Loucy (cell line): ENCODE results near the gene PKHD1.

Source experiments
- H2AFZ ChIP-seq: fragments of 200-600 bp; sonication (generic); 2 replicates; pipeline ENCODE4 v1.6.0; 2016; ENCODE audit warnings: antibody characterized with exemption, mild to moderate bottlenecking, low read length, moderate library complexity
- H3F3A ChIP-seq: fragments of 200-600 bp; 2 replicates; pipeline ENCODE4 v1.6.0; 2016; ENCODE audit warnings: antibody characterized with exemption, low read depth, mild to moderate bottlenecking
- H3K27me3 ChIP-seq: fragments of 200-600 bp; sonication (generic); 2 replicates; pipeline ENCODE4 v1.6.1; 2014; ENCODE audit warnings: low read length, mild to moderate bottlenecking; ENCODE audit not compliant: insufficient read depth, poor library complexity, severe bottlenecking
- H3K36me3 ChIP-seq: fragments of 200-600 bp; sonication (generic); 2 replicates; pipeline ENCODE4 v1.6.1; 2016; ENCODE audit warnings: low read length; ENCODE audit not compliant: insufficient read depth
- H3K4me1 ChIP-seq: fragments of 200-600 bp; sonication (generic); 2 replicates; pipeline ENCODE4 v1.5.1; 2014; ENCODE audit warnings: low read length, mild to moderate bottlenecking; ENCODE audit not compliant: insufficient read depth, poor library complexity, severe bottlenecking
- H3K4me2 ChIP-seq: fragments of 200-600 bp; sonication (generic); 2 replicates; pipeline ENCODE4 v1.6.0; 2014; ENCODE audit warnings: antibody characterized with exemption, low read length, low read depth, mild to moderate bottlenecking; ENCODE audit not compliant: poor library complexity, severe bottlenecking
- H3K4me3 ChIP-seq: fragments of 200-600 bp; sonication (generic); 2 replicates; pipeline ENCODE4 v1.5.1; 2014; ENCODE audit warnings: low read length, mild to moderate bottlenecking, mixed read lengths; ENCODE audit not compliant: poor library complexity, severe bottlenecking
- H3K79me2 ChIP-seq: fragments of 200-600 bp; sonication (generic); 2 replicates; pipeline ENCODE4 v1.6.1; 2014; ENCODE audit warnings: low read length; ENCODE audit not compliant: insufficient read depth
- H3K9ac ChIP-seq: fragments of 200-600 bp; sonication (generic); 2 replicates; pipeline ENCODE4 v1.6.0; 2014; ENCODE audit warnings: mild to moderate bottlenecking, low read depth, low read length, moderate library complexity; ENCODE audit not compliant: poor library complexity, severe bottlenecking
- H3K9me2 ChIP-seq: fragments of 200-600 bp; sonication (generic); replicated peaks from 2 replicates; pipeline ENCODE4 v1.6.1; 2016; ENCODE audit warnings: low read depth, low read length, mixed read lengths
- H3K9me3 ChIP-seq: fragments of 200-600 bp; sonication (generic); 2 replicates; pipeline ENCODE4 v1.6.1; 2014; ENCODE audit warnings: mild to moderate bottlenecking, antibody characterized with exemption, low read length, low read depth; ENCODE audit not compliant: insufficient read depth
- H4K20me1 ChIP-seq: fragments of 200-600 bp; sonication (generic); 2 replicates; pipeline ENCODE4 v1.6.0; 2014; ENCODE audit warnings: antibody characterized with exemption, low read length, mild to moderate bottlenecking; ENCODE audit not compliant: insufficient read depth, poor library complexity, severe bottlenecking
- EZH2phosphoT487 ChIP-seq: fragments of 200-600 bp; IDR thresholded peaks from 2 replicates; pipeline ENCODE4 v1.6.1; 2018; ENCODE audit warnings: antibody characterized with exemption, mild to moderate bottlenecking, moderate library complexity, borderline replicate concordance
- TF ChIP-seq, protein P1 (sequence below): fragments of 200-600 bp; sonication (generic); conservative IDR thresholded peaks from 2 replicates; pipeline ENCODE4 v1.5.1; 2014; ENCODE audit warnings: mild to moderate bottlenecking, antibody characterized with exemption, low read length

Gene PKHD1

DNA sequence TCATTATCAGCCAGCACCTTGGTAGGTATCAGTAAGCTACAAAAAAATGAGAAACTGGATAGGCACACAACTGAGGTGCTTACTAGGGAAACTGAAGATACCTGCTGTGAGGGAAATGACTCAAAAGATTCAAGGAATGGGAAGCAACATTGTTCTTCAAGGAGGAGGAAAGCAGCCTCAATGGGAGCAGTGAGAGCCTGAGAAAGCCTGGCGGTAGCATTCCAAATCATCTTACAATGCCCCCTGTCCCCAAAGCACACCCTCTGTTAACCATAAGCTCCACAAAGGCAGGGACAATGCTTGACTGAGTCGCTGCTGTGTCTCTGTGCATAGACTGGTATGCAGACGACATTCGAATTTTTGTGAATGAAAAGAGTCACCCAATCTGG is 10.6 kb downstream of the PKHD1 start:
- no peaks in the 10 kb centered on the region for H3K27me3 ChIP-seq
- H3F3A ChIP-seq: no peaks in the 10 kb centered on the region
- H3K4me3 ChIP-seq: no peak overlapping the region

DNA sequence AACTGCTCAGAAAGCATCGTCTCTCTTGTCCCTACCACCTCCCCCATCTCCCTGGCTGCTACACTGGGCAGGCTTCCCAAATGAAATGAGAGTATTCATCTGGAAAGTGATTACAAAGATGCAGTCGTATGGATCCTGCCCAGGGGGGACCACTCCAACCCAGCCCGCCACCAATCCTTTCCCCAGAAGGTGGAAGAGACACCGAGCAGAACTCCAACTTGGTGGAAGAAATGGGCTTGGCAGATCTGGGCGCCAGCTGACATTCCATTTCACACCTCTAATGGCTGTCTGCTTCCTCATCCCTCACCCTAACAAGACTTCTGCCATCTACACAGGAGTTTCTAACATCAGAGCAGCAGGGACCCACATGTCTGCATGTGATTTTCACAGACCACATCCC is 12.7 kb downstream of the PKHD1 start:
- Histone ChIP-seq H2AFZ (no peak overlapping the region), H3K4me1 (peaks cover 45% of the 10 kb centered on the region), H3K9ac (no peak overlapping the region), H3K36me3 (no peaks in the 10 kb centered on the region), H3K4me2 (no peak overlapping the region), H3K9me3 (no peaks in the 10 kb centered on the region), H3K4me3 (no peak overlapping the region), H3K9me2 (no peaks in the 10 kb centered on the region), H4K20me1 (no peaks in the 10 kb centered on the region), H3K27me3 (no peaks in the 10 kb centered on the region), H3F3A (no peaks in the 10 kb centered on the region), H3K79me2 (no peaks in the 10 kb centered on the region)
- TF ChIP-seq, protein P1, sequence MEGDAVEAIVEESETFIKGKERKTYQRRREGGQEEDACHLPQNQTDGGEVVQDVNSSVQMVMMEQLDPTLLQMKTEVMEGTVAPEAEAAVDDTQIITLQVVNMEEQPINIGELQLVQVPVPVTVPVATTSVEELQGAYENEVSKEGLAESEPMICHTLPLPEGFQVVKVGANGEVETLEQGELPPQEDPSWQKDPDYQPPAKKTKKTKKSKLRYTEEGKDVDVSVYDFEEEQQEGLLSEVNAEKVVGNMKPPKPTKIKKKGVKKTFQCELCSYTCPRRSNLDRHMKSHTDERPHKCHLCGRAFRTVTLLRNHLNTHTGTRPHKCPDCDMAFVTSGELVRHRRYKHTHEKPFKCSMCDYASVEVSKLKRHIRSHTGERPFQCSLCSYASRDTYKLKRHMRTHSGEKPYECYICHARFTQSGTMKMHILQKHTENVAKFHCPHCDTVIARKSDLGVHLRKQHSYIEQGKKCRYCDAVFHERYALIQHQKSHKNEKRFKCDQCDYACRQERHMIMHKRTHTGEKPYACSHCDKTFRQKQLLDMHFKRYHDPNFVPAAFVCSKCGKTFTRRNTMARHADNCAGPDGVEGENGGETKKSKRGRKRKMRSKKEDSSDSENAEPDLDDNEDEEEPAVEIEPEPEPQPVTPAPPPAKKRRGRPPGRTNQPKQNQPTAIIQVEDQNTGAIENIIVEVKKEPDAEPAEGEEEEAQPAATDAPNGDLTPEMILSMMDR: no peak

More for the DNA sequence above, 10.6 kb downstream of the PKHD1 start:
- Histone ChIP-seq H2AFZ (no peak overlapping the region), H3K4me2 (no peak overlapping the region), H4K20me1 (no peaks in the 10 kb centered on the region), H3K79me2 (no peaks in the 10 kb centered on the region), H3K9me3 (no peaks in the 10 kb centered on the region), H3K9ac (no peak overlapping the region), H3K36me3 (no peaks in the 10 kb centered on the region), H3K4me1 (peaks cover 50% of the 10 kb centered on the region), H3K9me2 (no peaks in the 10 kb centered on the region)
- TF ChIP-seq EZH2phosphoT487: no peak
- TF ChIP-seq, protein P1: no peak

DNA sequence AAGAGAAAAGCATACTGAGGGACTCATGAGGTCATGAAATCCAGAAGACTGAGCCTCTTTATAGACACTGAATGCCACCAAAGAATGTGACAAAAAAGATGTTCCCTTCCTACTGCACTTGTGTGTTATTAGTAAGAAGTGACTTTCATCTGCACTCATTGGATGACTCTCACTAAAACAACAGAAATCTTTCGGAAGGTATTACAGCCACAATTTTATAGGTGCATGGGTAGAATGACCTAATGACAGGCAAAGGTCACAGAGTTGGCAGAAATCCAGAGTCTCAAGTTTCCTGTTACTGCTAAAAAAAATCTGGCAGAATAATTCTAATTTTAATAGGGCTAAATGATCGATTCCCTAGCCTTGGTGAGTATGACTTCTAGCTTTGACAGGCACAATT is 13.3 kb downstream of the PKHD1 start:
- Histone ChIP-seq H3K9me2 (no peaks in the 10 kb centered on the region), H3K36me3 (no peaks in the 10 kb centered on the region), H2AFZ (no peak overlapping the region), H3F3A (no peaks in the 10 kb centered on the region), H3K9ac (no peak overlapping the region), H3K27me3 (no peaks in the 10 kb centered on the region), H4K20me1 (no peaks in the 10 kb centered on the region), H3K4me1 (peaks cover 40% of the 10 kb centered on the region), H3K79me2 (no peaks in the 10 kb centered on the region), H3K9me3 (no peaks in the 10 kb centered on the region), H3K4me2 (no peak overlapping the region), H3K4me3 (no peak overlapping the region)
- TF ChIP-seq, protein P1: no peak
- TF ChIP-seq EZH2phosphoT487: no peak
